SH-SY5Y (cell line): ENCODE data around the gene CCDC59.

ENCODE experiments used
- GATA2 ChIP-seq: IDR thresholded peaks from 2 replicates; pipeline ENCODE4 v1.6.1; 2011; ENCODE audit warnings: mild to moderate bottlenecking, low read depth, low read length
- GATA3 ChIP-seq: IDR thresholded peaks from 2 replicates; pipeline ENCODE4 v1.6.1; 2011; ENCODE audit warnings: low read depth, mild to moderate bottlenecking, low read length, moderate library complexity

DNA sequence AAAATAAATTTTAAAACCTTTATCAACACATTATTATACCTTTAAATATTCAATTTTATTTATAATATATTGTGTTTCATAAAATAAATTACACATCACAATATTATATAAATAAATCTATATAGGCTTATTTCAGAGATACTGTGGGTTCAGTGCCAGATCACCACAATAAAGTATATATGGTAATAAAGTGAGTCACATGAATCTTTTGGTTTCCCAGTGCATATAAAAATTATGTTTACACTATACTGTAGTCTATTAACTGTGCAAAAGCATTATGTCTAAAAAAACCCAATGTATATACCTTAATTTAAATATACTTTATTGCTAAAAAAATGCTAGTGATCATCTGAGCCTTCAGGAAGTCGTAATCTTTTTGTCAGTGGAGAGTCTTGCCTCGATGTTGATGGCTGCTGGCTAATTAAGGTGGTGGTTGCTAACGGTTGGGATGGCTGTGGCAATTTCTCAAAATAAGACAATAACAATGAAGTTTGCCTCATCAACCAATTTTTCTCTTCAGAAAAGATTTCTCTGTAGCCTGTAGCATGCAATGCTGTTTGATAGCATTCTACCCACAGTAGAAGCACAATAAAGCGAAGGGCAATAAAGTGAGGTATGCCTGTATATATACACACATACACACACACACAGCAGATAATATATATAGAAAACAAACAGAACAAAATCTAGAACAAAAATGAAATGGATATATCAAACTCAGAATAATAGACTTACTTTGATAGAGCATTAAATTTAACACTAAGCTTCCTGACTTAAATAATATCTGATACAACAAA, 32.4 kb downstream of the CCDC59 start:
- no peak for TF ChIP-seq GATA3
- TF ChIP-seq GATA2, result no peak
